OCI-LY3 (cell line): ENCODE data around the gene NDRG3.

ENCODE experiments used
- H2AFZ ChIP-seq: fragments of 200-600, 300-600 bp; shearing (Covaris generic); 2 replicates; pipeline ENCODE4 v1.6.0; 2014; ENCODE audit warnings: antibody characterized with exemption, low read depth, low read length
- H3K27ac ChIP-seq: fragments of 200-600, 300-600 bp; sonication (generic); 2 replicates; pipeline ENCODE4 v1.5.1; 2014; ENCODE audit warnings: mild to moderate bottlenecking, low read length, moderate library complexity, mixed read lengths
- H3K27me3 ChIP-seq: fragments of 200-600, 300-600 bp; sonication (generic); 2 replicates; pipeline ENCODE4 v1.6.1; 2014; ENCODE audit warnings: low read depth, low read length, mixed read lengths
- H3K36me3 ChIP-seq: fragments of 200-600, 300-600 bp; sonication (generic); replicated peaks from 2 replicates; pipeline ENCODE3; 2014; ENCODE audit warnings: low read depth, low read length, mixed read lengths
- H3K4me1 ChIP-seq: fragments of 300-600, 200-600 bp; sonication (generic); 2 replicates; pipeline ENCODE4 v1.6.1; 2014; ENCODE audit warnings: low read length, mixed read lengths
- H3K4me2 ChIP-seq: fragments of 200-600, 300-600 bp; sonication (generic); 2 replicates; pipeline ENCODE4 v1.6.1; 2014; ENCODE audit warnings: low read length, mixed read lengths
- H3K4me3 ChIP-seq: fragments of 300-600, 200-600 bp; sonication (generic); 2 replicates; pipeline ENCODE4 v1.5.1; 2014; ENCODE audit warnings: antibody characterized with exemption, mild to moderate bottlenecking, low read length, moderate library complexity
- H3K79me2 ChIP-seq: fragments of 300-600, 200-600 bp; shearing (Covaris generic); 2 replicates; pipeline ENCODE4 v1.6.1; 2014; ENCODE audit warnings: mild to moderate bottlenecking, low read length, mixed read lengths
- H3K9ac ChIP-seq: fragments of 300-600, 200-600 bp; shearing (Covaris generic); 2 replicates; pipeline ENCODE4 v1.6.0; 2014; ENCODE audit warnings: mild to moderate bottlenecking, low read length, moderate library complexity
- H3K9me3 ChIP-seq: fragments of 200-600, 300-600 bp; shearing (Covaris generic); 2 replicates; pipeline ENCODE4 v1.6.1; 2014; ENCODE audit warnings: low read length, mixed read lengths; ENCODE audit not compliant: insufficient read depth
- H4K20me1 ChIP-seq: fragments of 200-600, 300-600 bp; sonication (generic); 2 replicates; pipeline ENCODE4 v1.6.1; 2016; ENCODE audit warnings: low read length, mixed read lengths; ENCODE audit not compliant: insufficient read depth
- EZH2phosphoT487 ChIP-seq: fragments of 200-600 bp; shearing (Covaris generic); IDR thresholded peaks from 2 replicates; pipeline ENCODE4 v1.6.1; 2018; ENCODE audit warnings: antibody characterized with exemption, mixed run types, low read depth
- TF ChIP-seq, protein P1 (sequence below): fragments of 200-600, 300-600 bp; sonication (generic); IDR thresholded peaks from 2 replicates; pipeline ENCODE4 v1.5.1; 2014; ENCODE audit warnings: antibody characterized with exemption, low read length, low read depth

The NDRG3 gene

DNA sequence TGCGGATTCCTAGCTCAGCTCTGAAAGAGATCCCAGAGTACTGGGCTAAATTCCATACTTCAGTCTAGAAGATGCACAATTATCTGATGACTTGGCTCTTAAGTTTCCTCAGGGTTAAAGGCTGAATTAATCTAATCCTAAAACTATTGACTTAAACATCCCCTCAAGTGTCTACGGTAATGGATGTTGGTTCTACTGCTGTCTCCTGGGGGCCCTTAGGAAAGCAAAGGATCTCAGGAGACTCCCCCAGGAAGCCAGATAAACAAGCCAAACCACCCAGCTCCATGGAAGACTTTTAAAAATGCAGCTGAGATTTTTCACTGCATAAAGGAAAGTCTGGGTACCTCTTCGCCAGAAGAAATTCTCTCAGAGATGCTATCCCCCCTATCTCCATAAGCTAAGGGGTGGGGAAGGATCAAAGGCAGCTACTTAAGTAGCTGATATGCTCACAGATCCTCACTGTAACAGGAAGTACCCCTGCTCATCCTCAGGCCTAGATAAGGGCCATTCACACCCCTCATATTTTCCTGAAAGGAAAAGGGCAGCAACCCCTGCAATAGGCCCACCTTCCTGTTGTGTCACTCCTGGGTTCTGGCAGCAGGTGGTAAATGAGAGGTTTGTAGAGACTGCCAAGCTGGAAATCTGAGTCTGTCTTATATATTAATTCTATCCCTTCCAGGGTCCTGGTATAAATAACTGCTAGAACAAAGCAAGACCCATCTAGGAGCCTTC is 9.3 kb downstream of the NDRG3 start:
- Histone ChIP-seq H3K9me3 (no peaks in the 10 kb centered on the region), H3K9ac (no peak overlapping the region), H3K27ac (no peak overlapping the region), H3K36me3 (no peaks in the 10 kb centered on the region), H4K20me1 (no peaks in the 10 kb centered on the region), H3K4me3 (no peak overlapping the region), H2AFZ (no peak overlapping the region), H3K27me3 (no peaks in the 10 kb centered on the region), H3K4me1 (peaks cover 3% of the 10 kb centered on the region; the same call in 1 of the 2 replicates), H3K4me2 (no peak overlapping the region), H3K79me2 (no peaks in the 10 kb centered on the region)
- TF ChIP-seq, protein P1, sequence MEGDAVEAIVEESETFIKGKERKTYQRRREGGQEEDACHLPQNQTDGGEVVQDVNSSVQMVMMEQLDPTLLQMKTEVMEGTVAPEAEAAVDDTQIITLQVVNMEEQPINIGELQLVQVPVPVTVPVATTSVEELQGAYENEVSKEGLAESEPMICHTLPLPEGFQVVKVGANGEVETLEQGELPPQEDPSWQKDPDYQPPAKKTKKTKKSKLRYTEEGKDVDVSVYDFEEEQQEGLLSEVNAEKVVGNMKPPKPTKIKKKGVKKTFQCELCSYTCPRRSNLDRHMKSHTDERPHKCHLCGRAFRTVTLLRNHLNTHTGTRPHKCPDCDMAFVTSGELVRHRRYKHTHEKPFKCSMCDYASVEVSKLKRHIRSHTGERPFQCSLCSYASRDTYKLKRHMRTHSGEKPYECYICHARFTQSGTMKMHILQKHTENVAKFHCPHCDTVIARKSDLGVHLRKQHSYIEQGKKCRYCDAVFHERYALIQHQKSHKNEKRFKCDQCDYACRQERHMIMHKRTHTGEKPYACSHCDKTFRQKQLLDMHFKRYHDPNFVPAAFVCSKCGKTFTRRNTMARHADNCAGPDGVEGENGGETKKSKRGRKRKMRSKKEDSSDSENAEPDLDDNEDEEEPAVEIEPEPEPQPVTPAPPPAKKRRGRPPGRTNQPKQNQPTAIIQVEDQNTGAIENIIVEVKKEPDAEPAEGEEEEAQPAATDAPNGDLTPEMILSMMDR: no peak
- TF ChIP-seq EZH2phosphoT487: no peak

DNA sequence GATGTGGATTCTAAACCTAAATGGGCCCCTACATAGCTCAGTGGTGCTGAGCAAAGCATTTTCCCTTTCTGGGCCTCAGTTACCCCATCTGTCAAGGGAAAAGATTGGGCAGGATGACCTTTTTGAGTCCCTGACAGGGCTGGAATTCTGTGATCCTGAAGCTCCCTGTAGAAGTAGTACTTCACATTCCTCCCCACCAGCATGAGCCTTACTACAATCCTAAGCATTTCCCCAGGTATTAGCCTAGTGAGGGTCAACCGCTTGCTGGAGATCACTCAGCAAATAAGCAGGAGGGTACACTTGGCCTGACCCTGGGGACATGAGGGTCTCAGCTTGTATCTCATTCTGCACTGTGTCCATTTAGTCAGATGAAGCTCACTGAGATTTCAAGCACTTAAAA is 13.4 kb downstream of the NDRG3 start:
- H3K36me3 ChIP-seq: no peaks in the 10 kb centered on the region
- TF ChIP-seq EZH2phosphoT487: no peak
- no peaks in the 10 kb centered on the region for H3K79me2 ChIP-seq
- H3K27ac ChIP-seq: no peak overlapping the region
- no peaks in the 10 kb centered on the region for H4K20me1 ChIP-seq
- H3K4me2 ChIP-seq: no peak overlapping the region
- H2AFZ ChIP-seq: no peak overlapping the region
- no peak overlapping the region for H3K9ac ChIP-seq
- H3K27me3 ChIP-seq: no peaks in the 10 kb centered on the region
- H3K4me3 ChIP-seq: no peak overlapping the region
- no peaks in the 10 kb centered on the region for H3K9me3 ChIP-seq
- H3K4me1 ChIP-seq: peaks cover 12% of the 10 kb centered on the region

DNA sequence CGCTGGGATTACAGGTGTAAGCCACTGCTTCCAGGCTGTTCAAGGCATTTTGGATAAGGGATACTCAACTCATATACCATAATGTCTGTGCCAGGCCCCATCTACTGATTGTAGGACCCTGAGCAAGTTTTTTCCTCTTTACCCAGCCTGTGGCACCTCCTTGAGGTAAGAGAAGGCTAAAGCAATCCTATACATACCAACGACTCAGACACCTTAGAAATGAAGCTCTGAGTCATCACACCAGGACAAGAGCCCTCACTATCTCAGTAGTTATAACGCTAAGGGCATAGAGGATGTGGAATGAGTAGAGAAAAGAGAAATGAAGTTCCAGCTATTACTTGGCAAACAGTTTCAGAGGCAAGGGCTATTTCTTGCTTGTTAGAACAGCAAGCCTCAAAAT is 16.9 kb downstream of the NDRG3 start:
- no peaks in the 10 kb centered on the region for H4K20me1 ChIP-seq
- no peaks in the 10 kb centered on the region for H3K79me2 ChIP-seq
- H2AFZ ChIP-seq: no peak overlapping the region
- peak overlapping the region; percentile 5; the same call in 1 of the 2 replicates for H3K4me2 ChIP-seq
- no peaks in the 10 kb centered on the region for H3K36me3 ChIP-seq
- H3K4me1 ChIP-seq: peaks cover 12% of the 10 kb centered on the region
- no peak for TF ChIP-seq EZH2phosphoT487
- TF ChIP-seq, protein P1: peak; percentile 40
- H3K4me3 ChIP-seq: no peak overlapping the region
- H3K27ac ChIP-seq: no peak overlapping the region
- no peak overlapping the region for H3K9ac ChIP-seq
- no peaks in the 10 kb centered on the region for H3K9me3 ChIP-seq
- no peaks in the 10 kb centered on the region for H3K27me3 ChIP-seq

DNA sequence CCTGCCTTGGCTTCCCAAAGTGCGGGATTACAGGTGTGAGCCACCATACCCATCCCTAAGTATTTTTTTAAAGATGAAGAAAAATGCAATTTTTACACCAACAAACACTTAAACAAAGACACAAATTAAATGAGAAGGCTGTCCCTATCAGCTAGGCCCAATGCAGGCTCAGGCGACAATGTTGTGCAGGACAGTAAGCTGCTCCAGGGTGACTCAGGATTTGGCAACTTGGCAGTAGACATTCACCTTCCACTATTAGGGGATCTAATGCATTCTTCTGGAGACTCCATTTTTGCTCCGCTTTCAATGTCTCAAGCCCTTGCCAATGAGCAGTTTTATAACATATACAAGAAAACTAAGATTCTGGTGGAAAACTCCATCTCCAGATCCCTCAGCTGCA is 19.7 kb downstream of the NDRG3 start:
- peaks cover 9% of the 10 kb centered on the region for H3K4me1 ChIP-seq
- no peaks in the 10 kb centered on the region for H3K9me3 ChIP-seq
- no peak overlapping the region for H3K4me3 ChIP-seq
- no peaks in the 10 kb centered on the region for H3K79me2 ChIP-seq
- H3K4me2 ChIP-seq: no peak overlapping the region
- H3K9ac ChIP-seq: no peak overlapping the region
- no peak overlapping the region for H3K27ac ChIP-seq
- no peak for TF ChIP-seq EZH2phosphoT487
- TF ChIP-seq, protein P1: no peak
- no peaks in the 10 kb centered on the region; the same call in 1 of the 2 replicates for H4K20me1 ChIP-seq
- H3K27me3 ChIP-seq: no peaks in the 10 kb centered on the region
- H3K36me3 ChIP-seq: no peaks in the 10 kb centered on the region
- H2AFZ ChIP-seq: no peak overlapping the region
